GM19328 (cell line): Measurements from ENCODE around the gene ALOX15.
"Not testable (repeated sequence)": the region's sequence is repeated elsewhere in the genome, so short reads cannot be mapped to it uniquely, and the experiment has no call there.

Experiments
- ATAC-seq: cut with Tn5 transposase; IDR thresholded peaks from one replicate; pipeline ENCODE4 v1.9.1; 2021; ENCODE audit warnings: mild to moderate bottlenecking, moderate library complexity; ENCODE audit not compliant: unreplicated experiment

Gene ALOX15

GRCh38 chr17:4622375-4622774, 19.1 kb downstream of the ALOX15 start:
- no peak for ATAC-seq

DNA sequence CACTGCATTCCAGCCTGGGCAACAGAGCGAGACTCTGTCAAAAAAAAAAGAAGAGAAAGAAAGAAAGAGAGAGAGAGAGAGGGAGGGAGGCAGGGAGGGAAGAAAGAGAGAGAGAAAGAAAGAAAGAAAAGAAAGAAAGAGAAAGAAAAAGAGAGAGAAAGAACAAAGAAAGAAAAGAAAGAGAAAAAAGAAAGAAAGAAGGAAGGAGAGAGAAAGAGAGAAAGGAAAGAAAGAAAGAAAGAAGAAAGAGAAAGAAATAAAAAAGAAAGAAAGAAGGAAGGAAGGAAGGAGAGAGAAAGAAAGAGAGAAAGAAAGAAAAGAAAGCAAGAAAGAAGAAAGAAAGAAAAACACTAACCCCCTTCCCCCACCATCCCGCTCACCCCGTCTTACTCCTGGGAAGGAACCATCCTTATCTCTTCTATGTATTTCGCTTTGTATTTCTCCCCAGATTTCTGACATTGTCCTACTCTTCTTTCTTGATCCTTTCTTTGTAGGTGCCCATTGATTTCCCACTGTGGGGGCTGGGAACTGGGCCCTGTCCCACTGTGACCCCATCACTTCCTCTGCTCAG, 20.9 kb downstream of the ALOX15 start:
- no peak for ATAC-seq

DNA sequence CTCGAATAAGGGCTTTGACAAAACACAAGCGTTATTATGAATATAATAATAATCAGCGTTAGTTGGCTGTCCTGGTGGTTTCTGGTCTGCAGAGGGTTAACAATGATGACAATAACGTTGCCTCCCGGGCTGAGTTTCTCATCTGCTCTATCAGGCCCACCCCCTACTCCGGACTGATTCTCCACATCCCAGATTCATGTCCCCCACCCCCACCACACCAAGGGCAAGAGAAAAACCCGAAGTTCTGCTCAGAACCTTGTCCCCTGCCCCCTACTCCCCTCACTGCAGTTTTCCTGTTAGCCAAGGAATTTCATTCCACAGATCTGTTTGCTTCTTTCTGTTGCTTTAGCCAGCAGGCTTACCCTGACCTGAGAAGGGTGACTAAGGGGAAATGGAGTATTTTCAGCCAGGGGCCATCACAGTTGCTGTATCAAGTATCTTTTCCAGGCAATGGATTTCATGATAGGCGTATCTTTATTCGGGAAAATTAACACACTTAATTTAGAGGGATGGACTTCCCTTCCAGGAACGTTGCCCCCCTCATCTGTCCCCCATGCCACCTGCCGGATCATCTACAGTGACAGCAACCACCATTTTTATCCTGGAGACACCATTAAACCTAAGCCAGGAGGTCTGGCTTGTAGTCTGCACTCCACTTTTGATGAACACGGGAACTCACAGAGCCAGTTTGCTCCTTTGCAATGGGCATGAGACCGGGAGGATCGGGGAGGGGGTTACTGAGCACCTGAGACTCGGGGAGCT, 23.7 kb downstream of the ALOX15 start:
- no peak for ATAC-seq

DNA sequence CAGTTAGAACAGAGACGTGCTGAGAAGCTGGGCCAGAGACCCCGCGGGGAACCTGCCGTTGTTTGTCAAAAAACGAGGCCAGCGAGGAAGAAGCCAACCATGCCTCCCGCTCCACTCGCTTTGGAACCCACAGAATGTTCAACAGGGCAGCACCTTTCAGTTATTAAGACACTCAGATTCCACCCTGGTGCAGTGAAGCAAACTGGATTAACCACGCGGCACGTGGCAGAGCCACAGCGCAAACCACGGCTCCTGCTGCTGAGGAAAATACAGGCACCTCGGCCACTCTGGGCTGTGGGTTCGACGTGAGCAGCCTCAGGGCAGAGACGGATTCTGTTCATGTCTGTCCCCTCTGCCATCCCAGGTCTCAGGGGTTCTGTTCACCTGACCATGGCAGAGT, 24.4 kb downstream of the ALOX15 start:
- no peak for ATAC-seq

GRCh38 chr17:4616476-4616875, 25.0 kb downstream of the ALOX15 start:
- ATAC-seq, result no peak

GRCh38 chr17:4610656-4611055, 30.8 kb downstream of the ALOX15 start:
- no peak for ATAC-seq

- ATAC-seq, result no peak
Observed at GRCh38 chr17:4610162-4610561, 31.3 kb downstream of the ALOX15 start.

DNA sequence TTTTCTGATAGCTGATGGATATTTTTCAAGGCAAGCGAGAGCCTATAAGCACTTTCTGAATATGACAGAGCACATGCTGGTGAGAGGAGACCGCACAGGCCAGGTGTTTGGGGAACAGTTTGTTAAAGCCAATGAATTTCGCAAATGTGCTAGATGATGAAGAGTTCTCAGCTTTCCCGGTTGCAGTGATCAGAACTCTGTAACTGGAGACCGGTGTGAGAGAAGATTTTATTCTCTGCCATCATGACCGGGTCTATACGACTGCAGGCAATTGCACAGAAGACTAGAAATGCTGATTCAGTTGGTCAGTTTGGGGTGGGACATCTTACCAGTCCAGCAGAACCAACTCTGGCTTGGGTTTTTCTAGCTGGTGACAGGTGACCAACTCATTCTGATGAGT, 31.7 kb downstream of the ALOX15 start:
- ATAC-seq, result no peak

- no peak for ATAC-seq
Observed at GRCh38 chr17:4607773-4608187, 33.7 kb downstream of the ALOX15 start.

DNA sequence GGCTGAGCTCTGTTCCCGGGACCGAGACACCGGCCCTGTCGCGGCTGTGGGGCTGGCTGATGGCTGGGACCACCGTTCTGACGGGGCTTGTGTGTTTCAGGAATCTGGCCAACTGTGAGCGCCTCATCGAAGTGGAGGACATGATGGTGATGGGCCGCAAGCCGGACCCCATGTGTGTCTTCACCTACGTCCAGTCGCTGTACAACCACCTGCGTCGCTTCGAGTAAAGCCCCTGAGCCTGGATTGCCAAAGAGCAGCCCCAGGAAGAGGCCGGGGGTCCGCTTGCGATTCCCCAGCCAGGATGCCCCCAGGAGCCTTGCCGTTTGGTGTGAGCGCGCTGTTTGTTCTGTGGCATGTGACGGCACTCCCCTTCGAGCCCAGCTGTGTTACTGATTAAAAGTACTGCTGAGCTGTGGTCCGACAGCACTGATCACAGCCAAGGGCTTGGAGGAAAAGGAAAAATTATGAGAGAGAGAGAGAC, 34.2 kb downstream of the ALOX15 start:
- no peak for ATAC-seq

- no peak for ATAC-seq
Observed at GRCh38 chr17:4605826-4606225, 35.7 kb downstream of the ALOX15 start.

DNA sequence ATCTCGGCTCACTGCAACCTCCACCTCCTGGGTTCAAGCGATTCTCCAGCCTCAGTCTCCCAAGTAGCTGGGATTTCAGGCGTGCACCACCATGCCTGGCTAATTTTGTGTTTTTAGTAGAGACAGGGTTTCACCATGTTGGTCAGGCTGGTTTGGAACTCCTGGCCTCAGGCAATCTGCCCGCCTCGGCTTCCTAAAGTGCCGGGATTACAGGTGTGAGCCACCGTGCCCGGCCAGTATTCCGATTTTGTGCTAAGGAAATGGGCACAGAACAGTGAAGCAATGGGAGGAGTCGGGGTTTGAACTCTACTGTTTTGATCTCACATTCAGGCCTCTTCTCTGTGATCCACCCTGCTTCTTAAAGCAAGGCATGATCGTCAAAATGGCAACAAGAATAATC, 36.7 kb downstream of the ALOX15 start:
- ATAC-seq, result not testable (repeated sequence)

DNA sequence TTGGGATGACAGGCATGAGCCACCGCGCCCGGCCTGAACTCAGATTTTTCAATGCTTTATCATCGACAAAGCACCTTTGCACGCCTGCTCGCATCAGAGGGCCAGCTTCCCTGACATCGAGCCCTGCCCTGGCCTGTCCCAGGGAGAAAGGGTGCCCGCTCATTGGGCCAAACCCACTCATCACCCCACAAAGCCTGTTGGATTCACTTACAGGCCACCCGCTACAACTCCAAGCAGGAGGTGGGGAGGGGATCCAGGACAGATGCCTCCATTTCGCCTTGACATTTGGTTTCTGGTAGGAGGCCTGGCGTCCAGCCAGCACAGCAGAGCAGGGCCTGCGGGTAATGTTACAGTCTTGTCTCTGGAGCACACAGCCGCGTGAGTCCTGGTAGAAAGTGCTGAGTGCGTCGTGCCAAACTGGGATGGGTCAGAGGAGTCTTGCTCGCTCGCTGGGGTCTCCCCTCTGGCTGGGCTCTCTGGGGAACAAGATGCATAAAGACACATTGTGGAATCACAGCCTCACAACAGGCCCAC, 37.3 kb downstream of the ALOX15 start:
- ATAC-seq, result no peak

DNA sequence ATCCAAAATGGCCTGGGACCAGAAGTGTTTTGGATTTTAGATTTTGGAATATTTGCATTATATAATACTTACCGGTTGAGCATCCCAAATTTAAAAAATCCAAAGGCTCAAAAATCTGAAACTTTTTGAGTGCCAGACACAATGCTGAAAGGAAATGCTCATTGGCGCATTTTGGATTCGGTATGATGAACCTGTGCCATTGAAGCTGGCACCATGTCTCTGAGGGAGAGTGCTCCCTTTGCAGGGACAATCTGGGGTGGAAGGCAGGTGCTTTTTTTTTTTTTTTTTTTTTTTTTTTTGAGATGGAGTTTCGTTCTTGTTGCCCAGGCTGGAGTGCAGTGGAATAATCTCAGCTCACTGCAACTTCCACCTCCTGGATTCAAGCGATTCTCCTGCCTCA, 39.4 kb downstream of the ALOX15 start:
- ATAC-seq, result no peak

DNA sequence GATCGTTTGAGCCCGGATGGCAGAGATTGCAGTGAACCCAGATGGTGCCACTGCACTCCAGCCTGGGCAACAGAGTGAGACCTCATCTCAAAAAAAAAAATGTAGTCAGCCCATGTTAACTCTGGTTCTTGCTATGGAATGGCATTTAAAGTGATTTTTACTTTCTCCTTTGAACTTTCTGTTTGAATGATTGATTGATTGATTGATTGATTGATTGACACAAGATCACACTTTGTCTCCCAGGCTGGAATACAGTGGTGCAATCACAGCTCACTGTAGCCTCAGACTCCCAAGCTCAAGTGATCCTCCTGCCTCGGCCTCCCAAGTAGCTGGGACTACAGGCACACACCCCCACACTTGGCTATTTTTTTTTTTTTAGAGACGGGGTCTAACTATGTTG, 40.2 kb downstream of the ALOX15 start:
- no peak for ATAC-seq

DNA sequence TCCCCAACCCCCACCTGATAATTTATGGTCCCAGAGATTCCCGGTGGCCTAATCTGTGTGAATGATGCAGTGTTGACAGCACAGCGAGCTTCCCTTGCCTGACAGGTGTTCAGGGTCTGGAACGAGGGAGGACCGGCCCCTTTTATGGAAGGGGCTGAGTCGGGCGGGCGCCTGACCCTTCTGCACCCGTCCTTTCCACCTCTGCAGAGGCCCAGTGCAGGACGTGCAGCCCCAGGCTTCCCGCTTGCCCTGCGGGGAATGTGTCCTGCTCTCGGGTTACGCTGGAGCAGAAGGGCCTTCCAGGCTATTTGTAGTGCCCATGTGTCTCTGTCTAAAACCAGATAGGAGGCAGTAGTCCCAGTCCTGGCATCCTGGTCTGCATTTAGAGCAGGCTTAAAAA, 40.9 kb downstream of the ALOX15 start:
- no peak for ATAC-seq

- no peak for ATAC-seq
Observed at GRCh38 chr17:4599505-4600281, 41.8 kb downstream of the ALOX15 start.

GRCh38 chr17:4598776-4599504, 42.5 kb downstream of the ALOX15 start:
- no peak for ATAC-seq

GRCh38 chr17:4597975-4598374, 43.5 kb downstream of the ALOX15 start:
- no peak for ATAC-seq

- no peak for ATAC-seq
Observed at GRCh38 chr17:4596636-4597380, 44.7 kb downstream of the ALOX15 start.
